Measurements from ENCODE around the gene UPP1. TPM values are rescaled to one million over a fixed set of nuclear protein-coding genes. Genes with fewer than 3 reads are reported as not detected.
"Not testable (repeated sequence)": the region's sequence is repeated elsewhere in the genome, so short reads cannot be mapped to it uniquely, and the experiment has no call there.

UPP1 gene
- 7.9 and 8.1 TPM in 2 replicates for total RNA-seq

- peak; percentile 53 to 66 for DNase-seq (ENCODE audit: low read depth in 2 of 2)
These were observed at the start of gene UPP1 for GRCh38 chr7:48089046-48090003. UPP1 (plus strand) TSS chr7:48089265; CDS start chr7:48094784, 5,519 bp downstream.

GRCh38 chr7:48040944-48041652, 48.0 kb upstream of the UPP1 start:
- no peak for DNase-seq (ENCODE audit: low read depth in 2 of 2)

- DNase-seq (ENCODE audit: low read depth in 2 of 2) = peak in 1 of 2 donors; percentile 78
These were observed 47.5 kb upstream of the UPP1 start for GRCh38 chr7:48041653-48041970.

- DNase-seq (ENCODE audit: low read depth in 2 of 2) = peak; percentile 57 to 78
These were observed 46.8 kb upstream of the UPP1 start for GRCh38 chr7:48042216-48042615.

- peak in 1 of 2 donors; percentile 5 for DNase-seq (ENCODE audit: low read depth in 2 of 2)
These were observed 46.4 kb upstream of the UPP1 start for GRCh38 chr7:48042636-48043035.

GRCh38 chr7:48045195-48045765, 43.8 kb upstream of the UPP1 start:
- no peak for DNase-seq (ENCODE audit: low read depth in 2 of 2)

- DNase-seq (ENCODE audit: low read depth in 2 of 2) = no peak
These were observed 42.6 kb upstream of the UPP1 start for GRCh38 chr7:48046458-48046857.

GRCh38 chr7:48048113-48048512, 41.0 kb upstream of the UPP1 start:
- no peak for DNase-seq (ENCODE audit: low read depth in 2 of 2)

GRCh38 chr7:48049850-48050249, 39.2 kb upstream of the UPP1 start:
- peak in 1 of 2 donors; percentile 61 for DNase-seq (ENCODE audit: low read depth in 2 of 2)

- DNase-seq (ENCODE audit: low read depth in 2 of 2) = peak in 1 of 2 donors; percentile 55
These were observed 36.3 kb upstream of the UPP1 start for GRCh38 chr7:48052748-48053147.

GRCh38 chr7:48053736-48054135, 35.3 kb upstream of the UPP1 start:
- DNase-seq (ENCODE audit: low read depth in 2 of 2) = no peak

- DNase-seq (ENCODE audit: low read depth in 2 of 2) = no peak
These were observed 30.1 kb upstream of the UPP1 start for GRCh38 chr7:48058990-48059389.

- no peak for DNase-seq (ENCODE audit: low read depth in 2 of 2)
These were observed 29.4 kb upstream of the UPP1 start for GRCh38 chr7:48059706-48060105.

GRCh38 chr7:48063985-48064384, 25.1 kb upstream of the UPP1 start:
- DNase-seq (ENCODE audit: low read depth in 2 of 2) = no peak

- DNase-seq (ENCODE audit: low read depth in 2 of 2) = no peak
These were observed 21.6 kb upstream of the UPP1 start for GRCh38 chr7:48067475-48067874.

- DNase-seq (ENCODE audit: low read depth in 2 of 2) = no peak
These were observed 14.8 kb upstream of the UPP1 start for GRCh38 chr7:48074204-48074654.

- no peak for DNase-seq (ENCODE audit: low read depth in 2 of 2)
These were observed 11.6 kb upstream of the UPP1 start for GRCh38 chr7:48077423-48077822.

- DNase-seq (ENCODE audit: low read depth in 2 of 2) = no peak
These were observed 10.6 kb upstream of the UPP1 start for GRCh38 chr7:48078470-48078869.

- DNase-seq (ENCODE audit: low read depth in 2 of 2) = not testable (repeated sequence)
These were observed 6.7 kb upstream of the UPP1 start for GRCh38 chr7:48082378-48082777.

GRCh38 chr7:48083114-48083830, 5.8 kb upstream of the UPP1 start:
- peak in 1 of 2 donors; percentile 59 for DNase-seq (ENCODE audit: low read depth in 2 of 2)

GRCh38 chr7:48084727-48085432, 4.2 kb upstream of the UPP1 start:
- peak; percentile 56 to 97 for DNase-seq (ENCODE audit: low read depth in 2 of 2)

Measured in lung microvascular endothelial cell (primary cell).